ENCODE measurements around the gene UVRAG.
"Not testable (repeated sequence)": the region's sequence is repeated elsewhere in the genome, so short reads cannot be mapped to it uniquely, and the experiment has no call there.

The UVRAG gene

DNA sequence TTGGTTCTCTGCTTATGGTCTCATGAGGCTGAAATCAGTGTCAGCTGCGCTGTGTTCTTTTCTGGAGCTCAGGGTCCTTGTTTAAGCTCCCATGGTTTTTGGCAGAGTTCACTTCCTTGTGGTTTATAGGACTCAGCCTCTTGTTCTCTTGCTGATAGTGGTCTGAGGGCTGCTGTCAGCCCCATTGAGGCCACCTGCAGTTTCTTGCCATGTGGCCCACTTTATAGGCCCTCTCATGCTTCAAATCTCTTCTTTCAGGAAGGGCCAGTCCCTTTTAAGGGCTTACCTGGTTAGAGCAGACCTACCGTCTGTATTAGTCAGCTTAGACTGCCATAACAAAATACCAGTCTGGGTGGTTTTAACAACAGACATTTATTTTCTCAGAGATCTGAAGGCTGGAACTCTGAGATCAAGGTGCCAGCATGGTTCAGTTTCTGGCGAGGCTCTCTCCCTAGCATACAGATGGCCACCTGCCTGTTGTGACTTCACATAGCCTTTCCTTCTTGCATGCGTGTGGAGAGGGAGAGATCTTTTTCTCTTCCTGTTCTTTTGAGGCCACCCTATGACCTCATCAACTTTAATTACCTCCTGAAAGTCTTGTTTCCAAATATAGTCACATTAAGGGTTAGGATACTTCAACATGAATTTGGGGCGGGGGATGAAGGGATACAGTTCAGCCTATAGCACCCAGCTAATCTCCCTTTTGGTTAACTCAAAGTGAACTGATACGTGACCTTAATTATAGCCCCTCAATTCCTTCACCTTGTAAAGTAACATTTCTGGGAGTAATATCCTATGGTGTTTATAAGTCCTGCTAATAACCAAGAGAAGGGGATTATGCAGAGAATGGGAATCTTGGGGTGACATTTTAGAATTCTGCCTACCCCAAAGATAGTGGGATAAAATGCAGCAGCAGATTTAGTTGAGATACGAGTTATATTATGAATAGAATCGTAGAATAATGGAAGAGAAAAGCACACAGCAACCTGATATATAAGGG, 131.8 kb downstream of the UVRAG start:
- in situ Hi-C loops (cut with HindIII; ENCODE audit: low sequenced_read_pairs), result no loop called here

DNA sequence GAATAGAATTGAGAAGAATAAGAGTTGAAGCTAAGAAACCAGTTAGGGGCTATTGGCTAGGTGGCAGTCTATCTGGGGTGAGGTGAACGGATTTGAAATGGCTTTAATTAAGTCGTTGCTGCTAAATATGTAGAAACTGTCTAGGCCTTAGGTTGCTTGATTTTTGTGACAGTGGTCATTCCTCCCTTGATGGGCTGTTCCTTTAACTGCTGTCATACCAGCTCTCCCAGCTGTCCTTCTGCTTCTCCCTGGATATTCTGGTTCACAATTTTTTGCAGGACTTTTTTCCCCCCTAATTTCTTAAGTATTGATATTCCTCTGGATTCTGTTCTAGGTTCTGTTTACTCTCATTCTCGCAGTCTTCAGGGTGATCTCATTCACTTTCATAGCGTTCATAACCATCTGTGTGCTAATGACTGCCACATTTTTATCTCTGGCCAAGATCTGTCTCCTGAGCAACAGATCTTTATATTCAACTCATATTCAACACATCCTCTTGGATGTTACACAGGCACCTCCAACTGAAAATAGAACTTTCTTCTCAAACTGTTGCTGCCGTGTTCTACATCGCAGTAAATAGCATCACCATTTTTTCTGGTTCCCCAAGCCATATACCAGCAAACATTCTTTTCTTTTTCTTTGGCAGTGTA, 134.1 kb downstream of the UVRAG start:
- in situ Hi-C loops (cut with HindIII; ENCODE audit: low sequenced_read_pairs), result no loop called here

DNA sequence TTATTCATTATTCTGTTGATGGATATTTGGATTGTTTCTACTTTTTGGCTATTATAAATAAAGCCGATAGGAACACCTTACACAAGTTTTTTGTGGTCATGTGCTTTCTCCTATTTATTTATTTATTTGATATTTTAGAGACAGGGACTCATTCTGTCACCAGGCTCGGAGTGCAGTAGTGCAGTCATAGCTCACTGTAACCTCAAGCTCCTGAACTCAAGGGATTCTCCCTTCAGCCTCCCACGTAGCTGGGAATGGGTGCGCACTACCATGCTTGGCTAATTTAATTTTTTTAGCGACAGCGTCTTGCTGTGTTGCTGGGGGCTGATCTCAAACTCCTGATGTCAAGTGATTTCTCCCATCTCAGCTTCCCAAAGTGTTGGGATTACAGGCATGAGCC, 135.1 kb downstream of the UVRAG start:
- in situ Hi-C loops (cut with HindIII; ENCODE audit: low sequenced_read_pairs), result no loop called here

DNA sequence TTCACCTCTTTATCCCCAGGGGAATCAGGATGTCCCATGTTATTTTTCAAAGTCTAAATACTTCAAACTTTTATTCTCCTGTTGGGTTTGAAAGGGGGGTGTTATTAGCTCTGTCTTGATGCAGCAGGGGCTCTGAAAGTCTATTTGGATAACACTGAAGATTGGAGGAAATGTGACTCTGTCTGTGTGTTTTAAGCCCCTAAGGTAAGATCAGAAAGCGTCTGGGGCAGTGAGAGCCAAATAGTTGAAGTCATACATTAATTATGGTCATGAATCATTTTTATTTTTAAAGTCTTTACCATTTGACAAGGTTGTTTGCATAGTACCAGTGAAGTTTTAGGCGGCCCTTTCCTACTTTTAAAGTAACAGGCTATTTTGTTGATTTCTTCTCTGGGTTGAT, 139.0 kb downstream of the UVRAG start:
- in situ Hi-C loops (cut with HindIII; ENCODE audit: low sequenced_read_pairs), result no loop called here

DNA sequence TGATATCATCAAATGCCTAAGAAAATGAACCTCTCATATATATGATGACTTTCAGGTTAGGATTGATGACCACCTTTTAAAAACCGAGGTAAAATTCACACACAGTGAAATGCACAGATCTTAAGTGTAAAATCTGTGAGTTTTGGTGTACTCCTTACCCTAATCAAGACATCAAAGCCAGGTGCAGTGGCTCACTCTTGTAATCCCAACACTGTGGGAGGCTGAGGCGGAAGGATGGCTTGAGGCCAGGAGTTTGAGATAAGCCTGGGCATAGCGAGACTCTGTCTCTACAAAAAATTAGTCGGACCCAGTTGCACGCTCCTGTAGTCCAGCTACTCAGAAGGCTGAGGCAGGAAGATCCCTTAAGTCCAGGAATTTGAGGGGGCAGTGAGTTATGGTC, 140.4 kb downstream of the UVRAG start:
- in situ Hi-C loops (cut with HindIII; ENCODE audit: low sequenced_read_pairs), result no loop called here

DNA sequence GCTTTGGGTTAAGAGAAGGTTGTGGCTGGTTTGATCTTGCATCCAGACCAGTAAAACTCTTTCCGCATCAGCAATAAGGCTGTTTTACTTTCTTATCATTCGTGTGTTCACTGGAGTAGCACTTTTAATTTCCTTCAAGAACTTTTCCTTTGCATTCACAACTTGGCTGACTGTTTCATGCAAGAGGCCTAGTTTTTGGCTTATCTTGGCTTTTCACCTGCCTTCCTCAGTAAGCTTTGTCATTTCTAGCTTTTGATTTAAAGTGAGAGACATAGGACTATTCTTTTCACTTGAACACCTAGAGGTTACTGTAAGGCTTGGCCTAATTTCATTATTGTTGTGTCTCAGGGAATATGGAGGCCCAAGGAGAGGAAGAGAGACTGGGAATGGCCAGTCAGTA, 144.5 kb downstream of the UVRAG start:
- in situ Hi-C loops (cut with HindIII; ENCODE audit: low sequenced_read_pairs), result no loop called here

DNA sequence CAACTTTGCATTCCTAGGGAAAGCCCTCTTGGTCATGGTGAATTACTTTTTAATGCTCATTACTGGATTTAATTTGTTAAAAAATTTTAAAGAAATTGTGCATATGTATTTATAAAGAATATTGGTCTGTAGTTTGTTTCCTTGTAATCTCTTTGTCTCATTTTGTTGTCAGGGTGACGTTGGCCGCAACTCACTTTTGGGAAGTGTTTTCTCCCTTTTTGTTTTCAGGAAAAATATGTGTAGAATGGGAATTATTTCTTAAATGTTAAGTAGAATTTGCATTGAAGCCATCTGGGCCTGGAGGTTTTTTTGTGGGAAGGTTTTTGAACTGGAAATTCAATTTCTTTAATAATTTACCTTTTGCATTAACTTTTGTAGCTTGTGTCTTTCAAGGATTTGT, 149.1 kb downstream of the UVRAG start:
- in situ Hi-C loops (cut with HindIII; ENCODE audit: low sequenced_read_pairs), result no loop called here

DNA sequence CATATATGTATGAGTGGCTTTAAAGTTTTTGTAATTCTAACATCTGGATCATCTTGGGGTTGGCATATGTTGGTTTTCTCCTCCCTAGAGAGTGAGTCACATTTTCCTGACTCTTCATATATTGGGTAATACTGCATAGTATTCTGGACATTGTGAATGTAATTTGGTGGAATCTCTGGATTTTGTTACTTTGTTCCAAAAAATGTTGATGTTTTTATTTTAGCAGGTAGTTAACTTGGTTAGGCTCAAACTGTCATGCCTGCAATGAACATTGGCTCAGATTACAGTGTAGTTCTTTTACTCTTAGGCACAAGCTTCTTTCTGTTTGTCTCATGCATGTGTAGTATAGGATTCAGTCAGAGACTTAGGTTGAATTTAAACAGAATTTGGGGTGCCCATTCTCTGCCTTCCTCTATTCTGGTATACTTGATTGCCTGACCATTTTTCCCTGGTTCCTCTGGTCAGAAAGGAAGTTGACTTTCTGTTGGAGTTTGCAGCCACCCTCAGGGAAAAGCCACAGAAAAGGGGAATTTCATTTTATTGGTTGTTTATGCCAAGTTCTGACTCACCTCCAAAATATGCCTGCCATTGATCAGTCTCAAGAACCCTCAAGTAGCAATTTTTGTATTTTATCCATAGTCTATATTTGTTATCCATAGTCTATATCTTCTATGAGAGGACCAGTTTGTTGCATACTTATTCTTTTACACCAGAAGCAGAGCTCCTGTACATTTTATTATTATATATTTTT, 151.7 kb downstream of the UVRAG start:
- in situ Hi-C loops (cut with HindIII; ENCODE audit: low sequenced_read_pairs), result loop anchor here (5.0 kb wide), 1 partner anchor 46 kb away; no protein-coding TSS in a partner anchor

DNA sequence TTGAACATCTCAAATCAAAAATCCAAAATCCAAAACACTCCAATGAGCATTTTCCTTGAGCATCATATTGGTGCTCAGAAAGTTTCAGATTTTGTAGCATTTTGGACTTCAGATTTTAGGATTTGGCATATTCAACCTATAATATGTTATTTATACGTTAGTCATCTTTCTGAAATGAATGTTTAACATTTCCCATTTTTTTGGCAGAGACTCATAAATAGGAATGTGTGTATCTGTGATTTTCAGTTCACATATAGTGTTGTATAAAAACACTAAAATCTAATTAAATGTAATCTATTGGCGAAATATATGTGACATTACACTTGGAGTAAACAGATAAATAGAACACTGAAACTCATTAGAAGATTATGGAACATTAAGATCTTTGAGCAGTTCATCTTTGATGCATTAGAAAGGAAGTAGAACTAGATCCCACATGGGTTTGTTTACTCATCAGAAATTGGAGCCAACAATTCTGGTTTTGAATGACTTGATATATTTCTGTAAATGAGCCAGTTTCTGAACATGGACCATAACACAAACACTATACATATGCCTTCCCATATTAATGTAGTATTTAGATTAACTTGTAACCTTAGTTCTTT, 153.1 kb downstream of the UVRAG start:
- in situ Hi-C loops (cut with HindIII; ENCODE audit: low sequenced_read_pairs), result loop anchor here (5.0 kb wide), 1 partner anchor 44 kb away; no protein-coding TSS in a partner anchor

DNA sequence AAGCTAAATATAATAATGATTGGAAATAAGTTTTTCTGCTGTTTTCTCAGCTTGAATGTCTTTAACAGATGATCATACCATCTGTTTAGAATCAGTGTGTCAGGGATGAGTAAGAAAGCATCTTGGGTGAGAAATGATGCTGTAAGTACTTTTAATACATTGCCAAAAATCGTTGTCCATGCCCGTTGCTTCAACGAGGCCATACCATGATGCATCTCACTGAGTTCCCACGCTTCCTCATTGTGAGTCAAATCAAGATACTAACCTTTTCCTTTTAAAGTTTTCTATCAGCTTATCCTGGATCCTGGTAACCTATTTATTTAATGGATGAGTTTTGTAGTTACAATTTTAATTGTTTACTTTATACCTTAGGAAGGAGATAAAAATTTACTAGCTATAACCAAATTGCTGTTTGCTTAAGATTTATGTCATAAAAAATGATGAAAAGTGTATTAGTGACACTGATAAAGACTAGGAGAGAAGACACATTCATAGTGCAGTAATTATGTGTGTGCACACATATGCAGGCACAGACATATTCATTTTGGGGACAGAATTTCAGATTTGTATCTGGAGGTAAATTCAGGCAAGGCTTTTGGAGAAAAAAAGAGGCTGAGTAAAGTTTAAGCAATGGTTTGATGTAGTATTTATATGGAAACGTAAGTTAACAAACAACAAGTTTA, 154.8 kb downstream of the UVRAG start:
- in situ Hi-C loops (cut with HindIII; ENCODE audit: low sequenced_read_pairs), result loop anchor here (5.0 kb wide), 1 partner anchor 43 kb away; no protein-coding TSS in a partner anchor

DNA sequence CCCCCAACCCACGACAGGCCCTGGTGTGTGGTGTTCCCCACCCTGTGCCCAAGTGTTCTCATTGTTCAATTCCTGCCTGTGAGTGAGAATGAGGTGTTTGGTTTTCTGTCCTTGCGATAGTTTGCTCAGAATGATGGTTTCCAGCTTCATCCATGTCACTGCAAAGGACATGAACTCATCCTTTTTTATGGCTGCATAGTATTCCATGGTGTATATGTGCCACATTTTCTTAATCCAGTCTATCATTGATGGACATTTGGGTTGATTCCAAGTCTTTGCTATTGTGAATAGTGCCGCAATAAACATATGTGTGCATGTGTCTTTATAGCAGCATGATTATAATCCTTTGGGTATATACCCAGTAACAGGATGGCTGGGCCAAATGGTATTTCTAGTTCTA, 158.7 kb downstream of the UVRAG start:
- in situ Hi-C loops (cut with HindIII; ENCODE audit: low sequenced_read_pairs), result not testable (repeated sequence)

DNA sequence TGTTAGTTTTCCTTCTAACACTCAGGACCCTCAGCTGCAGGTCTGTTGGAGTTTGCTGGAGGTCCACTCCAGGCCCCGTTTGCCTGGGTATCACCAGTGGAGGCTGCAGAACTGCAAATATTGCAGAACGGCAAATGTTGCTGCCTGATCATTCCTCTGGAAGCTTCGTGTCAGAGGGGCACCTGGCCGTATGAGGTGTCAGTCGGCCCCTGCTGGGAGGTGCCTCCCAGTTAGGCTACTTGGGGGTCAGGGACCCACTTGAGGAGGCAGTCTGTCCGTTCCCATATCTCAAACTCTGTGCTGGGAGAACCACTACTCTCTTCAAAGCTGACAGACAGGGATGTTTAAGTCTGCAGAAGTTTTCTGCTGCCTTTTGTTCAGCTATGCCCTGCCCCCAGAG, 164.1 kb downstream of the UVRAG start:
- in situ Hi-C loops (cut with HindIII; ENCODE audit: low sequenced_read_pairs), result not testable (repeated sequence)

DNA sequence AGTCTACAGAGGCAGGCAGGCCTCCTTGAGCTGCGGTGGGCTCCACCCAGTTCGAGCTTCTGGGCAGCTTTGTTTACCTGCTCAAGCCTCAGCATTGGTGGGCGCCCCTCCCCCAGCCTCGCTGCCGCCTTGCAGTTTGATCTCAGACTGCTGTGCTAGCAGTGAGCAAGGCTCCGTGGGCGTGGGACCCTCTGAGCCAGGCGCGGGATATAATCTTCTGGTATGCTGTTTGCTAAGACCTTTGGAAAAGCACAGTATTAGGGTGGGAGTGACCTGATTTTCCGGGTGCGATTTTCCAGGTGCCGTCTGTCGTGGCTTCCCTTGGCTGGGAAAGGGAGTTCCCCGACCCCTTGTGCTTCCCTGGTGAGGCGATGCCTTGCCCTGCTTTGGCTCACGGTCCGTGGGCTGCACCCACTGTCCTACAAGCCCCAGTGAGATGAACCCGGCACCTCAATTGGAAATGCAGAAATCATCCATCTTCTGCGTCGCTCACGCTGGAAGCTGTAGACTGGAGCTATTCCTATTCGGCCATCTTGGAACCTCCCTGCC, 164.5 kb downstream of the UVRAG start:
- in situ Hi-C loops (cut with HindIII; ENCODE audit: low sequenced_read_pairs), result not testable (repeated sequence)

DNA sequence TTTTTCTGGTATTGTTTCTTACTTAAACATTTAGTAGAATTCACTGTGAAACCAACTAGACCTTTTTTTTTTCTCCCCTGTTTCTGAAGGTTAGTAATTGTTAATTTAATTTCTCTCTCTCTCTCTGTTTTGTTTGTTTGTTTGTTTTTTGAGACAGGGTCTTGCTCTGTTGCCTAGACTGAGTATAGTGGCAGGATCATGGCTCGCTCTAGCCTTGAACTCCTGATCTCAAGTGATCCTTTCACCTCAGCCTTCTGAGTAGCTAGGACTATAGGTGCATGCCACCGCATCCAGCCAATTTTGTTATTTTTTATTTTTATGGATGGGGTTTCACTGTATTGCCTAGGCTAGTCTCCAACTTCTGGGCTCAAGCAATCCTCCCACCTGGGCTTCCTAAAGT, 165.0 kb downstream of the UVRAG start:
- in situ Hi-C loops (cut with HindIII; ENCODE audit: low sequenced_read_pairs), result no loop called here

DNA sequence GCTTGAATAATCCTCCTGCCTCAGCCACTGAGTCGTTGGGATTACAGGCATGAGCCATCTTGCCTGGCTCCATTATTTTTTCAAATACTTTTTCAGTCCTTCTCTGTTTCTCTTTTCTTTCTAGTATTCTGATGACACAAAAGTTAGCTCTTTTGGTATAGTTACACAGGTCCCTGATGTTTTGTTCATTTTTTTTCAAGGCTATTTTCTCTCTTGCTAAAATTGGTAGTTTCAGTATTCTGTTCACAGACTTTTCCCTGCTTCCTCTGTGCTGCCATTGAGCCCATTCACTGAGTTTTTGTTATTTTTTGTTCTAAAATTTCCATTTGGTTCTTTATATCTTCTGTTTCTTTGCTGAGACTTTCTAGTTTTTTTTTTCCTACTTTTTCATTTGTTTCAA, 166.5 kb downstream of the UVRAG start:
- in situ Hi-C loops (cut with HindIII; ENCODE audit: low sequenced_read_pairs), result no loop called here

DNA sequence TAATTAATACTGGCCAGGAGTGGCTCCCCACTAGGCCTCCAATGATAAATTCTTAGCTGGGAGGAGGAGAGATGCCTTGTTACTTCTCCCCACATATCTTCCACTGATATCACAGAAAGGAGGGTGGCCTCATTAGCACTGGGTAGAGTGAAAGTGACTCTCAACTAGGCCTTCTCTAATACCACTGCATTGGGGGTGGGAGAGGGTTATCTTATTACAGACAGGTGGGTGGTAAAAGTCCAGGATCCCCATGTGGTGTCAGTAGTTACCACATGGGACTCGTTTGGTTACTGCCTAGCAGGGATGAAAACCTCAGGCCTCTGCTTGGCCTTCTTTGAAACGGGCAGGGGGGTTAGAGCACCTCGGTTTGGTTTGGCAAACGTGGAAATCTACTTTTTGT, 167.3 kb downstream of the UVRAG start:
- in situ Hi-C loops (cut with HindIII; ENCODE audit: low sequenced_read_pairs), result no loop called here

DNA sequence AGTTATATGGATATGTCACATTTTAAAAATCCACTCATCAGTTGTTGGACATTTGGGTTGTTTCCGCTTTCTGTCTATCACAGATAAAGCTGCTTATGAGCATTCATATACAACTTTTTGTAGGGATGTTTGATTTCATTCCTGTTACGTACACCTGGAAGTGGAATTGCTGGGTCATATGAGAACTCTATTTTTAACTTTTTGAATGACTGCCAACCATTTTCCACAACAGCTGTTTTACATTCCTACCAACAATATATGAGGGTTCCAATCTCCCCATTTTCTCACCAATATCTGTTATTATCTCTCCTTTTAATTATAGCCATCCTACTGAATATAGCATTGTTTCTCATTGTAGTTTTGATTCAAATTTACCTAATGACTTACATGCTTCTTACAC, 172.0 kb downstream of the UVRAG start:
- in situ Hi-C loops (cut with HindIII; ENCODE audit: low sequenced_read_pairs), result no loop called here

DNA sequence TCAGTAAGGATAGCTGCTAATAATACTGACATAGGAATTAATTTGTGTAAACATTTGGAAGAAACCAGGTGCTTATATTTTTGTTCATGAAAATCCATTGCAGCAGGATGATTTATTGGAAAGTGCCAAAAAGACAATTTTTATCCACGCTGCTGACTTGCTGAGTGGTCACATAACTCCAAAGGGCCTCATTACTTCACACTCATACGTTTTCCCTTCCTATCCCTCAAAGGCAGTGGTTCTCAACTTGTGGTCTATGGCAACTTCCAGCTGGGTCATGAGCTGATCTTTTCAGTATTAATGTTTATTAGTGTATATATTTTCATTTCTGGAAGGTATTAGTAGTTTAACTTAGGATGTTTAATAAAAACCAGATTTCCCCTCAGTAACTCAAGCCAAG, 178.1 kb downstream of the UVRAG start:
- in situ Hi-C loops (cut with HindIII; ENCODE audit: low sequenced_read_pairs), result no loop called here

DNA sequence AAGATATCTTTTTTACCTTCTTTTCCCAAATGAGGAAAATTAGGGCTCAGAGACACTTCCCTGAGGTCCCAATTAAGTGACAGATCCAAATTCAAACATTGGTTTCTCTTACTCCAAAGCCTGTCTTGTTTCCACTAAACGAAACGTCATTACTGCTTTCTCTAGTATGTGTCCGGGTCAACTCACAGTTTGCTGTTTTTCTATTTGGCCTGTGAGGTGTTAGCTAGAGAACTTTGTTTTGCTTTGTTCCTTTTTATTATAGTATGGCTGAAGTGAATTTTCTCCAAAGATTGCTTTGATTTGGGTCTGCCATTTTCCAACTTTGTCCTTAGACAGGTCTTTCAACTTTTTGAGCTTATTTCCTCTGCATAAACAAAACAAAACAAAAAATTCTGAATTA, 179.6 kb downstream of the UVRAG start:
- in situ Hi-C loops (cut with HindIII; ENCODE audit: low sequenced_read_pairs), result loop anchor here (5.0 kb wide), 1 partner anchor 53 kb away; no protein-coding TSS in a partner anchor

All from endothelial cell of hepatic sinusoid (primary cell).